IPS-20b (cell line): ENCODE measurements around the gene BTNL3.
"Not testable (repeated sequence)": the region's sequence is repeated elsewhere in the genome, so short reads cannot be mapped to it uniquely, and the experiment has no call there.

Source experiments
- H3K27ac ChIP-seq: one replicate; pipeline ENCODE4 v1.5.1; 2013; ENCODE audit warnings: low read length
- H3K27me3 ChIP-seq: 2 replicates; pipeline ENCODE4 v1.6.1; 2013; ENCODE audit warnings: mild to moderate bottlenecking, low read length, inconsistent platforms; ENCODE audit not compliant: insufficient read depth
- H3K36me3 ChIP-seq: 2 replicates; pipeline ENCODE4 v1.6.1; 2013; ENCODE audit warnings: low read depth, mild to moderate bottlenecking, inconsistent platforms, low read length, moderate library complexity; ENCODE audit not compliant: insufficient read depth
- H3K4me1 ChIP-seq: 2 replicates; pipeline ENCODE4 v1.6.1; 2013; ENCODE audit warnings: mild to moderate bottlenecking, control low read depth, inconsistent platforms, low read length, moderate library complexity; ENCODE audit not compliant: insufficient read depth
- H3K4me3 ChIP-seq: 2 replicates; pipeline ENCODE4 v1.5.1; 2013; ENCODE audit warnings: mild to moderate bottlenecking, low read length, inconsistent platforms
- H3K9ac ChIP-seq: 2 replicates; pipeline ENCODE4 v1.6.1; 2013; ENCODE audit warnings: low read depth, mild to moderate bottlenecking, inconsistent platforms, low read length, moderate library complexity
- H3K9me3 ChIP-seq: 2 replicates; pipeline ENCODE4 v1.6.1; 2013; ENCODE audit warnings: mild to moderate bottlenecking, low read depth, low read length, inconsistent platforms; ENCODE audit not compliant: insufficient read depth

BTNL3 gene

DNA sequence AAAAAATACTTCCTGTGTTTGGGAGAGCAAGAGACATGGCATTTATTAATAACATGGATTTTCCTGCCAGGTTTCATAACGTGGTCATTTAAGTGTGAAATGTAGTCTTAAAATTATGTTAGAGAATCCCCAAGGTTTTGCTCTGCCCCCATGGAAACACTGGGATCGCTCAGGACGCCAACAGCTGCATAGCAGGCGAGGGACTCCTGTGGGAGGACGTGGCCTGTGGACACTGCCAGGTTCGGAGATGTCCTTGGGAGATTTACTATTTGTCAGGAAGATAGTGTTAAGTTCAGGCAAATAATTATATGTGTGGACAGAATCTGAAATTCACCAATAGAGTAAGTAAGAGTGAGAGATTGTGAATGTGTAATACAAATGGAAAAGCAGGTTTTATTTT is 52.4 kb downstream of the BTNL3 start:
- H3K27me3 ChIP-seq, result peaks cover 15% of the 10 kb centered on the region
- H3K9me3 ChIP-seq, result no peaks in the 10 kb centered on the region
- no peaks in the 10 kb centered on the region for H3K36me3 ChIP-seq
- no peak overlapping the region for H3K27ac ChIP-seq
- no peak overlapping the region for H3K4me3 ChIP-seq
- no peak overlapping the region for H3K9ac ChIP-seq
- no peaks in the 10 kb centered on the region; the same call in 1 of the 2 replicates for H3K4me1 ChIP-seq

DNA sequence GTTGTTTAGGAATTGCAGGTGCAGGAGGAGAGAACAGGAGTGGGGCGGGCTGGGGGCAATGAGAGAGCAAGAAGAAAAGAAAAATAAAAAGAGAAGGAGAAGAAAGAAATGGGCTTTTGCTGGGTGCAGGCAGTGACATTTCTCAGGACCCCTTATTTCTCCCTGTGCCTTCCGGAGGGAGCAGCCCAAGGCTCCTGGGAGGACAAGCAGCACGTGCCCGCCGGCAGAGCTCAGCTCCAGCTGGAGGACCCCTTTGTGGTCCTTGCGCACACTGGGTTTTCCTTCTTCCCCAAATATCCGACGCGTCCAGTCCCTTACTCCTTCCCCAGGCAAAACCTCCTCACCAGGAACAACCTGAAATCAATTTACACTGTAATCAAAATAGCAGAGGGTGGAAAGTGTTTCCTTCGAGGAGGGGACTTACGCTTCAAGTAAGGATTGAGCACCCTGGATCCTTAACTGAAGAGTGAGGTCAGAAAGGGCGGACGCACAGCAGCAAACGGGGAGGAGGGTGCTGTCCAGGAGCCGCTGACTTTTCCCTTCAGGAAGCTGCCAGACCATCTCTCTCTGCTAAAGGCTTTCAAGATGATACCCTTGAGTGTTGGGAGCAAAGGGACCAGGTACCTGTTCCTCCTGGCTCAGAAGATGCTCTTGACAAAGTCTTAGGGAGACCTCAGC is 53.5 kb downstream of the BTNL3 start:
- Histone ChIP-seq H3K9ac (no peak overlapping the region), H3K36me3 (no peaks in the 10 kb centered on the region), H3K27ac (no peak overlapping the region), H3K4me3 (no peak overlapping the region), H3K4me1 (no peaks in the 10 kb centered on the region), H3K27me3 (peaks cover 25% of the 10 kb centered on the region), H3K9me3 (no peaks in the 10 kb centered on the region)

GRCh38 chr5:181042722-181043121 is 54.1 kb downstream of the BTNL3 start:
- Histone ChIP-seq H3K9ac (no peak overlapping the region), H3K27ac (no peak overlapping the region), H3K36me3 (no peaks in the 10 kb centered on the region), H3K4me3 (no peak overlapping the region), H3K9me3 (no peaks in the 10 kb centered on the region), H3K4me1 (no peaks in the 10 kb centered on the region), H3K27me3 (peaks cover 31% of the 10 kb centered on the region)

DNA sequence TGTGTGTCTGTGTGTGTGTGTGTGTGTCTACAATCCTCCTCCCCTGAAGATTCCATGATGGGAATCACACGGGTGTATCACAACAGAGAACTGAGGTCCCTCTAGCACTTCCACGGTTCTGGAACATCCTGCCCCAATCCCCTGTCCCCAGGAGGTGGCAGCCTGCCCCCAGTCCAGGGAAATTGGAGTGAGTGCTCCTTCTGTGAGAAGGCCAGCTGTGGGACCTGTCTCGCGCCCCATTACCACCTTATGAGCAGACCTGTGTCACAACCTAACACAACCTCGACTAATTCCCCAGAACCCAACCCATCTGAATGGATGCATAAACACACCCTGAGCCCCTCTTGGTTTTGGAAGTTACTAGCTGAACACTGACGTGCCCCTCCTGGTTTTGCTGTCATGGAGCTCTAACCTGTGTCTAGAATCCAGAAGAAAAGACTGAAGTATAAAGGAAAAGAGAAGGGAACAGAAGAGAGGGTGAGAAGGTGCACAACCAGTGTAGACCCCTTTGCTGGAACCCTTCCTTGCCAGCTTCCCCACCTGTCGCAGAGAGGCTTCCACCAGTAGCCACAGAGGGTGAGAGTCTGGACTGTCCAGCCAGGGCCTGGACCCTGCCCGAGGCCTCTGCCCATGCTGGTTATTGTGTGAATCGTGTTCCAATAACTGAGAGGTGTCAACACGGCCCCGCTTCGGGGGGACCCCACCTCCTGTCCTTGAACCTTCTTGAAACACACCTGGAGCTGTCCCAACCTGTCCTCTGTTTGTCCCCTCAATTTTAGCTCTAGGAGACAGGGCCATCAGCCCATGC is 54.8 kb downstream of the BTNL3 start:
- Histone ChIP-seq H3K27me3 (peaks cover 38% of the 10 kb centered on the region), H3K4me1 (no peaks in the 10 kb centered on the region), H3K36me3 (no peaks in the 10 kb centered on the region), H3K9me3 (no peaks in the 10 kb centered on the region), H3K4me3 (no peak overlapping the region), H3K9ac (no peak overlapping the region), H3K27ac (no peak overlapping the region)

DNA sequence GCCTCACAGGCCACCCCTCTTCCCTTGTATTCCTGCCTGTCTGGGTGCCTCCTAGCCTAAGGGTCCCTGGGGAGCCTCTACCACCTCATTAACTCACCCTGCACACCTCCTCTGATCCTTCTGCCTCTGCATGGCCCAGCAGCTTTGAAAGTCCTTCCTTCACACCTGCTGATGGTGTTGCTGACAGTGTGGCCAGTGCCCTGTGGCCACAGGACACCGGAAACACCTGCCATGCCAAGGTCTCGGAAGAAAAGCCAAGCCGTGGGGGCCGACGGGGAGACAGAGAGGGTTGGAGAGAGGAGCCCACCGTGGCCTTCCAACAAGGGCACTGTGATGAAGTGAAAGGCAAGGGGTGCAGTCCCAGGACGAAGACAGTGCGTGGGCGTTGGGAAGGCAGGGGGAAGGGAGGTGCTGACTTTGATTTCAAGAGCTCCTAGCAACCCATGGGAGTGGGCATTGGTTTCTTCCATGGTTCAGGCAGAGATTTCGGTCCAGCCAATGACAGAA is 55.5 kb downstream of the BTNL3 start:
- Histone ChIP-seq H3K27me3 (peaks cover 42% of the 10 kb centered on the region), H3K9ac (no peak overlapping the region), H3K9me3 (no peaks in the 10 kb centered on the region), H3K27ac (no peak overlapping the region), H3K4me3 (no peak overlapping the region), H3K36me3 (no peaks in the 10 kb centered on the region), H3K4me1 (no peaks in the 10 kb centered on the region)

- Histone ChIP-seq H3K4me3 (no peak overlapping the region), H3K27ac (no peak overlapping the region), H3K9ac (no peak overlapping the region), H3K36me3 (no peaks in the 10 kb centered on the region), H3K4me1 (no peaks in the 10 kb centered on the region), H3K27me3 (peaks cover 49% of the 10 kb centered on the region), H3K9me3 (no peaks in the 10 kb centered on the region)
Measured at GRCh38 chr5:181044662-181045305, 56.1 kb downstream of the BTNL3 start.

- Histone ChIP-seq H3K4me1 (no peaks in the 10 kb centered on the region), H3K4me3 (no peak overlapping the region), H3K36me3 (no peaks in the 10 kb centered on the region), H3K27me3 (peaks cover 54% of the 10 kb centered on the region), H3K9ac (no peak overlapping the region), H3K9me3 (no peaks in the 10 kb centered on the region), H3K27ac (no peak overlapping the region)
Measured at GRCh38 chr5:181045316-181045715, 56.7 kb downstream of the BTNL3 start.

GRCh38 chr5:181045857-181046256 is 57.2 kb downstream of the BTNL3 start:
- peaks cover 59% of the 10 kb centered on the region for H3K27me3 ChIP-seq
- not testable (repeated sequence) for H3K9me3 ChIP-seq, H3K27ac ChIP-seq, H3K9ac ChIP-seq, H3K4me3 ChIP-seq, H3K4me1 ChIP-seq, H3K36me3 ChIP-seq

DNA sequence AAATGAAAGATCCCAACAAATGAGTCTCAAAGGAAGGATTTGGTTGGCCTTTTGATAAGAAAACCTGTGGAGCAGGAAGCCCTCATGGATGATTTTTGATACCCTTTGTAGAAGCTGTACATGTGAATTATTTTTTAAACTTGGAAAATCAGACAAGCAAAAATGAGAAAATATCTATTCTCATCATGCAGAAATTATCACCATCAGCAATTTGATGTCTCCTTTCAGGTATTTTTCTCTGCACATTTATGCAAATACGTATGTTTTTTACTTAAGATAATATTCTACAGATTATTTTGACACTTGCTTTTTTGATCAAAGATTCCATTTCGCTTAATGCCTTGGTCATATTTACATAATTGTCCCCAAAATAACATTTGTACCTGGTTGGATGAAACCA is 58.6 kb downstream of the BTNL3 start:
- Histone ChIP-seq H3K27ac (no peak overlapping the region), H3K4me3 (no peak overlapping the region), H3K27me3 (peaks cover 70% of the 10 kb centered on the region), H3K36me3 (no peaks in the 10 kb centered on the region), H3K9ac (no peak overlapping the region), H3K4me1 (no peaks in the 10 kb centered on the region), H3K9me3 (no peaks in the 10 kb centered on the region)

- Histone ChIP-seq H3K27me3 (peaks cover 70% of the 10 kb centered on the region), H3K9me3 (no peaks in the 10 kb centered on the region), H3K9ac (no peak overlapping the region), H3K36me3 (no peaks in the 10 kb centered on the region), H3K27ac (no peak overlapping the region), H3K4me1 (no peaks in the 10 kb centered on the region), H3K4me3 (no peak overlapping the region)
Measured at GRCh38 chr5:181047921-181048320, 59.3 kb downstream of the BTNL3 start.

GRCh38 chr5:181050016-181050415 is 61.4 kb downstream of the BTNL3 start:
- Histone ChIP-seq H3K27me3 (peaks cover 85% of the 10 kb centered on the region), H3K27ac (no peak overlapping the region)

More at GRCh38 chr5:181050016-181050415, 61.4 kb downstream of the BTNL3 start:
- H3K9me3 ChIP-seq, result no peaks in the 10 kb centered on the region
- H3K36me3 ChIP-seq, result no peaks in the 10 kb centered on the region
- H3K9ac ChIP-seq, result no peak overlapping the region
- no peaks in the 10 kb centered on the region for H3K4me1 ChIP-seq
- no peak overlapping the region for H3K4me3 ChIP-seq
